Camera-type eye (tissue), 1 donor: ENCODE results near the gene SYNE2. TPM values are rescaled to one million over a fixed set of nuclear protein-coding genes. Genes with fewer than 3 reads are reported as not detected.

ENCODE experiments used
- total RNA-seq: library from RNA; depleted of rRNA; stranded (reverse); fragments of >200 nt; gene quantifications from one replicate; pipeline ENCODE4 v1.2.3, GENCODE V29; 2014

SYNE2 gene
- total RNA-seq: 203 TPM

DNA sequence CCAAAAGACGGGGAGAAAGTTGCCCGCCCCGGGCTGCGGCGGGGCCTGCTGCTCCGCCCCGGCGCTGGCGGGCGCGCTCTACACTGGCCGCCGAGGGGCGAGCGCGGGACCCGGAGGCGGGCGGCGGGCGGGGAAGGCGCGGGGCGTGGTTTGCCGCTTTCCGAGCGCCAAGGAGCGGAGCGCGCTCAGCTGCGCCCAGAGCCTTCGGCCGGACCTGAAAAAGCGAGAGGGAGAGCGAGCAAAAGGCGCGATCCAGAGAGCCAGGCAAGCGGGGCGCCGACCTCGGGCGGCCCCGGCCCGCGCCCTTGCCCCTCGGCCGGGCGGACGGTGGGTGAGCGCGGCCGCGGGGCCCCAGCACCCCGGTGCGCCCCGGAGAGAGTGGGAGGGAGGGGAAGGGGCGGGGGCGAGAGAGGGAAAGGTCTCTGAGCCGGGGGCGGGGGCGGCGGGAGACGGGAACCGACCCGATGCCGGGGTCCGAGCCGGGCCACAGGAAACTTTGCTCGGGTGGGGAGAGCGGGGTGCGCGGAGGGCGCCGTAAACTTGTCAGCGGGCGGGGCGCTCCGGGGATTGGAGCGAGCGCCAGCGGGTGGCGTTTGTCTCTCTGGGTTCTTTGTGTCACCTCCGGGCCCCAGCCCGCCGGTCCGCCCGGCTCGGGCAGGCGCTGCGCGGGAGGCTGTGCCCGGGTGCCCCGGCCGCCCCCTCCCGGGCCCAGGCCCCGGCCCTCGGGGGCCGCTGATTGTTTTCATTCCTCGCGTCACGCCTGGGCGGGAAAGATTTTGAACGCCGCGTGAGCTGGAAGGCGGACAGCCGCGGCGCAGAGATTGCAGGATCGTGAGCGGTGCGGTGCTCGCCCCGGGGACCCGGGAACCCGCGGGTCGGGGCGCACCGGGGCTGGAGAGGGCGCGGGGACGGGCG, at the start of gene SYNE2:
TSS of gene SYNE2 (plus strand) at position 188 of the 915 bp plus-strand sequence. CDS start 56,145 bp downstream, outside the sequence.

Other genes with a start within 250 kb of the SYNE2 start
- gene WDR89, start 211.1 kb upstream of the SYNE2 start, total RNA-seq: 28.8 TPM
- 27.2 TPM for gene SGPP1, start 124.9 kb upstream of the SYNE2 start, total RNA-seq